Activated T-helper 1 cell treated with anti-CD3 and anti-CD28 coated beads, Interleukin-2, amount 50 U/mL, for 16 hours (primary cell): Measurements from ENCODE around the gene IFNL1.
A peak's percentile ranks its signal among the peaks of the same experiment; 100 is the strongest.
"Not testable (repeated sequence)": the region's sequence is repeated elsewhere in the genome, so short reads cannot be mapped to it uniquely, and the experiment has no call there.

Experiments
- DNase-seq, 2 donors: peaks; one replicate each; pipeline ENCODE4 v3.0.0-alpha.2; 2020; ENCODE audit warnings: low read depth in 1 of 2, low spot score in 1 of 2

IFNL1 gene

DNA sequence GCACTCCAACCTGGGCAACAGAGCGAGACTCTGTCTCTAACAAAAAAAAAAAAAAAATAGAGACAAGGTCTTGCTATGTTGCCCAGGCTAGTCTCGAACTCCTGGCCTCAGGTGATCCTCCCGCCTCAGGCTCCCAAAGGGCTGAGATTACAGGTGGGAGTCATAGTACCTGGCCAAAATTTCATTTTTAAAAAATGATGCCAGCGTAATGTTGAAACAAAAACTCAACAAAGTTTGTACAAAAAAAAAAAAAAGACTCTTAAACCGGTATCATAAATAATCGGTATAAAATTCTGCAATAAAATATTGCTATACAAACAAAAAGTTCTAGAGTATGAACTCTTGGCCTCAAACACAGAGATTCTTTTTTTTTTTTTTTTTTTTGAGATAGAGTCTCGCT, 36.1 kb downstream of the IFNL1 start:
- no peak for DNase-seq

DNA sequence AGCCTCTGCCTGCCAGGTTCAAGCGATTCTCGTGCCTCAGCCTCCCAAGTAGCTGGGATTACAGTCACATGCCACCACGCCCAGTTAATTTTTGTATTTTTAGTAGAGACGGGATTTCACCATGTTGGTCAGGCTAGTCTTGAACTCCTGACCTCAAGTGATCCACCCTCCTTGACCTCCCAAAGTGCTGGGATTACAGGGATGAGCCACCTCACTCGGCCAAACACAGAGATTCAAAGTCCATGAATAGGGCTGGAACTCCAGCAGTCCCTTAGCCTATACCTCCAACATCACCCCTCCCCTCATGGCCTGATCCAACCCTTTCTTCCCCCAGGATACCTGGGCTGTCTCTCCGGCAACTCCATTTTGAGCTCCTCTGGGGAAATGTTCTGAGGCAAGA, 36.5 kb downstream of the IFNL1 start:
- not testable (repeated sequence) for DNase-seq

DNA sequence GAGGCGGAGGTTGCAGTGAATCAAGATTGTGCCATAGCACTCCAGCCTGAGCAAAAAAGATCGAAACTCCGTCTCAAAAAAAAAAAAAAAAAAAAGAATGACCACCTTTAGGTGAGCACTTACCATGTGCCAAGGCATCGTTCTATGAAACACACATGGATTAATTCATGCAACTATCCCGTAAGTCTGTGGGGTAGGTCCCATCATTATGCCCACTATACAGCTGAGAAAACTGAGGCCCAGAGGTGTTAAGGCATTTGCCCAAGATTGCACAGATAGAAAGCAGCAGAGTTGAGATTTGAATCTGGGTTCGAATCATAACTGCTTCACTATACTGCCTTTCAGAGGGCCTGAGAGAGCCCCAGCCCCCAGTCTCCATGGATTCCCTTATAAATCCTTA, 37.3 kb downstream of the IFNL1 start:
- no peak for DNase-seq

DNA sequence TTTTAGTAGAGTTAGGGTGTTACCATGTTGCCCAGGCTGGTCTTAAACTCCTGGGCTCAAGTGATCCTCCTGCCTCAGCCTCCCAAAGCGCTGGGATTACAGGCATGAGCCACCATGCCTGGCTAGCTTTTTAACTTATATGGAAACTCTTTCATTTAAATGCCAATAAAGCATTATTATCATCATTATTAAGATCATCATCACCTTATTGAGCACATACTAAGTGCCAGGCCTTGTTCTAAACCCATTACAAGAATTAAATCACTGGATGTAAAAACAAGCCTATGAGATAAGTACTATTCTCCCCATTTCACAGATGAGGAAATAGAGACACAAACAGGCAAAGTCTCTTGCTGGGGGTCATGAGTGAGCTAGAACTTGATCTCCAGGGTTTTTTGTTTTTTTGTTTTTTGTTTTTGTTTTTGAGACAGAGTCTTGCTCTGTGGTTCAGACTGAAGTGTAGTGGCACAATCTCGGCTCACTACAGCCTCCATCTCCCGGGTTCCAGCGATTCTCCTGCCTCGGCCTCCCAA, 38.3 kb downstream of the IFNL1 start:
- no peak for DNase-seq

DNA sequence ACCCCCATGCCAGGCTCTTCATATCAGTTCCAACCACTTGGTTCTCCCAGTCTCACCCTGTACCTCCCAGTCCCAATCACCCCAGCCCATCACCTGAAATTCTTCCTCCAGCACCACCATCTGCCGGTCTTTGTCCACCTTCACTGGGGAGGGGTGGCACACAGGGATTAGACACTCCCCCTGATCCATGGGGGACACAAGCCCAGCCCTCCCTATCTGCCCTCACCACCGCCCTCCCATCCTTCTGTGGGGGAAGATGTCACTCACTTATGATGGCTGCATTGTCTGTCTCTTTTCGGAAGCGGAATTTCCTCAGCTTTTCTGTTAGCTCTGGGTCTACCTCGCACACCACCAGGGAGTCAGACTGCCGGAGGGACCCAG, 39.0 kb downstream of the IFNL1 start:
- no peak for DNase-seq

DNA sequence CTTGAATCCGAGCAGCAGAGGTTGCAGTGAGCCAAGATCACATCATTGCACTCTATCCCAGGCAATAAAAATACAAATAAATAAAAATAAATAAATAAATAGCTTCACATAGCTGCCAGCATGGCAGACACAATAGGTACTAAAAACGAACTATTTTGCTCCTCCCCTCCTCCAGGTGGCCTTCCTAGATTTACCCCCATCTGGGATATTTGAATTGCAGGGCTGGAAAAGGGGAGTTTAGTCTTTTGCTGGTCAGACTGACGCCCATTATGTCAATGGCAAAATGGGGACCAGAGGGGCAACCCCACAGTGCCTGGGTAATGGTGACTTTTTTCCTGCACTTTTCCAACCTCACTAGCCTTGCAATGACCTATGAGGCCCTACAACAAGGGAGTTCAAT, 40.3 kb downstream of the IFNL1 start:
- no peak for DNase-seq

DNA sequence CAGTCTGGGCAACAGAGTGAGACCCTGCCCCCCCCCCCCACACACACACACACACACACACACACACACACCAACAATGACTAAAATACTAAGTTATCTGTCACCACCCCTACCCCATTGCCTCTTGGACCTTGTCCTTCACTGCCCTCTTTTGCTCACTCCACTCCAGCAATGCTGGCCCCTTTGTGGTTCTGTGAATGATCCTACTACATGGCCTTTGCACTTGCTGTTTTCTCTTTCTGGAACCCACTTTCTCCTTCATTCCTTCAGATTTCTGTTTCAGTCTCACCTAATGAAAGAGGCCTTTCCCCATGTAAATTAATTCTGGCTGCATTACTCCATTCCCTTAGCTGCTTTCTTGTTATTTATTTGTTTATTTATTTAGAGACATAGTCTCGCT, 43.5 kb downstream of the IFNL1 start:
- DNase-seq, result no peak

DNA sequence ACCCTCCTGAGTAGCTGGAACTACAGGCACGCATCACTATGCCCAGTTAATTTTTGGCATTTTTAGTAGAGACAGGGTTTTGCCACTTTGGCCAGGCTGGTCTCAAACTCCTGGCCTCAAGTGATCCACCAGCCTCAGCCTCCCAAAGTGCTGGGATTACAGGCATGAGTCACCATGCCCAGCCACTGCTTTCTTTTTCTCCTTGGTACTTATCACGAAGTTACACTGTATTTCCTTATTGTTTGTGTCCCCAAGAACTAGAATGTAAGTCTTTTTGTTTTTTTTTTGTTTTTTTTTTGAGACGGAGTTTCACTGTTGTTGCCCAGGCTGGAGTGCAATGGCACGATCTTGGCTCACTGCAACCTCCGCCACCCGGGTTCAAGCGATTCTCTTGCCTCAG, 43.9 kb downstream of the IFNL1 start:
- DNase-seq, result not testable (repeated sequence)

DNA sequence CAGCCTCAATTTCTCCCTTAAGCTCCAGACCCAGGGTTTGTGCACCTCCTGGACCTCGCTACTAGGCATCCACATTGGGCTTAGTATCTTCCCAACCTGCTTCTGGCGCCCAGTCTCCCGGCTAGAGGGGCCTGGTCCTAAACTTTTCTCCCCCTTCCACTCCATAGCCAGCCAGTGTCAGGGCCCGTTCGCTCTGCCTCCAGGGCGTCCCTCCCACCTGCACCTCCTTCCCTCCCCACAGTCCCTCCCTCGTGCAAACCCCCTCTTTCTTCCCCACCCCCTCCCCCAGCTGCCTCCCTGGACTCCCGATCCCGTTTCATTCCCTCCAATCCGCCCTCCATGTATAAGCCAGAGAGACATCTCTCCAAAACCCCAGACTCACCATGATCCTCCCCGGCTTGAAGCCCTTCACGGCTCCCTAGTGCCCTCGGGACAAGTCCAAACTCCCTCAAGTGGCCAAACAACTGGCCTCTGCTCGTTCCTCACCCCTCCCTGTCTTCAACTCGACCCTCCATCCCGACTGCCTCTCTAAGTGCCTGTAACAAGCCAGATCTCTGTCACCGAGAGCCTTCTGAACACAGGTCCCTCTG, 45.0 kb downstream of the IFNL1 start:
- no peak for DNase-seq

DNA sequence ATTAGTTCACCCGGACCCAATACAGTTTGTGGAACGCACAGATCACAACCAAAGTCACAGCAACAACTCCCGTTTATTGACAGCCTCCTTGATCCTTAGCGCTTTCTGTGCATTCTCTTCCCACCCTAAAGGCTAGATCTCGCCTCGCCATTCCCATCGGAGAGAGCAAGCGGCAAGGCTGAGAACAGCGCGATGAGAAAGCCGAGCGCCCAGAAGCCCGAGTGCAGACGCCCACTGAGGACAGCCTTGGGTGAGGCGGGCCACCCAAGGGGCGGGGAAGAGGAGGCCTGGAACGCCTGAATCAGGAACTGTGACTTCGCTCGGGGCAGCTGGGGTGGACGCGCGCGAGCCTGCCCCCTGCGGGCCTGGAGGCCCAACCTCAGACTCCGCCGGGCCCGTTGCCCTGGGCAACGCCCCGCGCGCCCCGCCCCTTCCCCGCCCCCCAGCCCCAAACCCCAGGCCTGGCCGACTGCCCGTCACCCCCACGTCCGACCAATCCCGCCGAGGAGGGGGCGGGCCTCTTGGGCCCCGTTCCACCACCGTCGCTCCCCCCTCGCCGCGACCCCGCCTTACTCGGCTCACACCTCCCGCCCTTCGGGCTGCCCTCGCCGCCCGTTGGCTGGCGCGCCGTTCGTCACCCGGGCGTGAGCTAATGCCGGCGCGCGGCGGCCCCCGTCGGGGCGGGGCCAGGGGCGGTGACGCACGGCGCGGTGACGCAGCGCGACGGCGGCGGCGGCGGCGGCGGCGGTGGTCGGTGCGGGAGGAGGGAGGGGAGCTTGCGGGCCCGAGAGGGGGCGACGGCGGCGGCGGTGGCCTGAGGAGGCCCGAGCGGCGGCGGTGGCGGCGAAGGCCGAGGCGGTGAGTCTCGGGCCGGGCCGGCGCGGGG, 45.8 kb downstream of the IFNL1 start, which contains the start of gene SAMD4B:
Gene SAMD4B, plus strand, starts transcription at position 703 of the 886 bp plus-strand sequence. CDS start 14,473 bp downstream, outside the sequence.
- DNase-seq, result peak; percentile 98 to 100

DNA sequence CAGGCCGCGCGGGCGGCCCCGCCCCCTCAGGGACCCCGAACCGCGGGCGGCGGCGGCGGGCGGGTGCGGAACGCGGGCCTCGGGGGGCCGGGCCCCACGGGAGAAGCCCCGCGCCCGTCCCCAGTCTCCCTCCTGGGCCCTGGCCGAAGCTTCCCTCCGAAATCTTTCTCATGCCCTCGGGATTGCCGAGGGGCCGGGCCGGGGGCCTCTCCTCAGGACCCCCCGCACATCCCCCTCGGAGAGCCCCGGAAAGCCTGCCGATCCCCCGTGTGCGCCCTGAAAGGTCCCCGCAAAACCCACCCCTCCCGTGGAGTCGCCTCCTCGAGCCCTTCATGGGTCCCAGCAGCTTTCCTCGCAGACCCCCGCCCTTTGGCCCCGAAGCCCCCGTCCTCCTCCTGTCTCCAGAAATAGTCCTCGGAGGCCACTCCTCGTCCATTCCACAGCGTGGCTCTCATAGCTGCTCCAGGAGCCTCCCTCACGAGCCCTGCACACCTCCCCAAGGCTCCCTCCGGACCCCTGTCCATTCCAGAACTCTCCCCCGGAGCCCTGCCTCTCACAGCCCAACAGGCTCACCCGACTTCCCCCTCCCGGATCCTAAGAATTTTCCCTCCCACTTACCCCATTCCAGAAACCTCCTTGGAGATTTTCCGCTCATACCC, 46.6 kb downstream of the IFNL1 start:
- no peak for DNase-seq

DNA sequence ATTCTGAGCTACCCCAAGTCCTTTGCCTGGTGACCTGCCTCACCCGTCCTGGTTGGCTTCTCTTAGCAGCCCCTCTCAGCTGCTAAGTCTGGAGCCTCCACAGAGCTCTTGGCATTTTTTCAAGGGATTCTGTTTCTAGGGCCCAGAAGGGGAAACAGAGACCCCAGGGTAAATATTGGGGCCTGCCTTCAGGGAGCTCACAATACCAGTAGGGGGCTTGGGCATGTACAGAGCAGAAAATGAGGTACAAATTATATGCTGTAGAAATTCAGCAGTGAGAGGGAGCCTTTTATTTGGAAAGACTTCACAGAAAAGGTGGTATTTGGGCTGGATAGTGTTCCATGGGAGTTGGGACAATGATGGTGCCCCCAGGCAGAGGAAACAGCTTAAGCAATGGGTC, 49.7 kb downstream of the IFNL1 start:
- DNase-seq, result no peak

DNA sequence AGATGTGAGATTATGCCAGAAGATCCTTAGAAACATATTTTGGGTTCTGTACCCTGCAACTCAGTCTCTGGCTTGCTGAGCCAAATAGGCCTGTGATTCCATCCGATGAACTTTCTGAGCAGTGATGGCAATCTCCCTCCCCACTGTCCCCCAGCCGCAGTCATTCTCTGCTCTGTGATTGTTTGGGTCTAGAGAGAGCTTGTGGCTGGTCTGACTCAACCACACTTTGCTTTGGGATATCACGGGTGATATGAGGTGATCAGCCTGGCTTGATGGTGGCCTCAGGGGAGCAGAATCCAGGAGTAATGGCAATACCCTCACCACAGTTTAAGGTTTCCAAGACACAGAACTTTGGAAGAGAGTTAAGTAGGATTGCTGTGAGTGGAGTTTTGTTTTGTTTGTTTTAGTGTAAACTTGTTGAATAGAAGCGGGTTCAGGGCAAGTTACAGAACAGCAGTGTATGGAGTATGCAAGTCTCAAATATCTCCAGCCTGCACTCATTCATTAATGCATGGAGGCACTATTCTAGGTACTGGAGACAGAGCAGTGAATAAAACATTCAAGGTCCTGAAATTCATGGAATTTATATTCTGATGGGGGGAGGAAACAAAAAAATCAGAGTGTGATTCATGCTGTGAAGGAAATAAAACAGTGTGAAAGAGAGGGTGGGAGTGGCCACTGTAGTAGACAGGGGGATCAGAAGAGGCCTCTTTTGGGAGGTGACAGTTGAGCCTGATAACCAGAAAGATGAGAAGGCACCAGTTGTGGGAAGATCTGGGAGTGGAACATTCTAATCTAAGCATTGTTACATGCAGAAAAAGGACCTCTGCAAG, 51.3 kb downstream of the IFNL1 start:
- no peak for DNase-seq
